DND-41 (cell line): ENCODE data around the gene RNU11.
A peak's percentile ranks its signal among the peaks of the same experiment; 100 is the strongest.
"Not testable (repeated sequence)": the region's sequence is repeated elsewhere in the genome, so short reads cannot be mapped to it uniquely, and the experiment has no call there.

ENCODE experiments used
- ATAC-seq: fragments of 200-7000 bp; cut with Tn5 transposase; 3 replicates; pipeline ENCODE4 v1.9.1; 2021; ENCODE audit warnings: low read depth; ENCODE audit not compliant: insufficient read depth
- DNase-seq: peaks from one replicate; pipeline ENCODE4 v3.0.0-alpha.2; 2020
- H2AFZ ChIP-seq: 2 replicates; pipeline ENCODE4 v1.6.0; 2012; ENCODE audit warnings: low read depth, low read length
- H3K27ac ChIP-seq: 2 replicates; pipeline ENCODE4 v1.5.1; 2012; ENCODE audit warnings: low read length, inconsistent platforms
- H3K27me3 ChIP-seq: fragments of 200-600 bp; sonication (generic); 2 replicates; pipeline ENCODE4 v1.6.0; 2012; ENCODE audit warnings: low read length, mild to moderate bottlenecking, inconsistent platforms; ENCODE audit not compliant: insufficient read depth, poor library complexity
- H3K36me3 ChIP-seq: 2 replicates; pipeline ENCODE4 v1.5.1; 2012; ENCODE audit warnings: low read length, inconsistent platforms; ENCODE audit not compliant: insufficient read depth
- H3K4me1 ChIP-seq: 2 replicates; pipeline ENCODE4 v1.5.1; 2012; ENCODE audit warnings: mild to moderate bottlenecking, low read length; ENCODE audit not compliant: insufficient read depth
- H3K4me2 ChIP-seq: 2 replicates; pipeline ENCODE4 v1.6.0; 2012; ENCODE audit warnings: mild to moderate bottlenecking, moderate library complexity, low read length, inconsistent platforms; ENCODE audit not compliant: insufficient read depth
- H3K4me3 ChIP-seq, 2 experiments: fragments of 200-600 bp in 1 of 2; shearing (Covaris generic) in 1 of 2; 2 replicates each; pipeline ENCODE4 v1.5.1; 2012 to 2016; ENCODE audit warnings: inconsistent platforms in 2 of 2, low read length in 2 of 2, mild to moderate bottlenecking in 2 of 2, low read depth in 1 of 2, moderate library complexity in 1 of 2
- H3K79me2 ChIP-seq: 2 replicates; pipeline ENCODE4 v1.6.0; 2012; ENCODE audit warnings: low read length, inconsistent platforms; ENCODE audit not compliant: insufficient read depth
- H3K9ac ChIP-seq: 2 replicates; pipeline ENCODE4 v1.6.0; 2012; ENCODE audit warnings: low read depth, mild to moderate bottlenecking, inconsistent platforms, low read length, moderate library complexity
- H3K9me3 ChIP-seq: 2 replicates; pipeline ENCODE4 v1.5.1; 2012; ENCODE audit warnings: low read length, moderate library complexity, mild to moderate bottlenecking, inconsistent platforms; ENCODE audit not compliant: insufficient read depth, severe bottlenecking
- H4K20me1 ChIP-seq: 2 replicates; pipeline ENCODE4 v1.6.0; 2012; ENCODE audit warnings: low read length; ENCODE audit not compliant: insufficient read depth
- EZH2 ChIP-seq: IDR thresholded peaks from 3 replicates; pipeline ENCODE4 v1.6.1; 2012; ENCODE audit warnings: borderline replicate concordance, low read depth, mild to moderate bottlenecking, moderate library complexity, low read length, inconsistent platforms; ENCODE audit not compliant: severe bottlenecking
- TF ChIP-seq, protein P1 (sequence below): IDR thresholded peaks from 2 replicates; pipeline ENCODE4 v1.5.1; 2012; ENCODE audit warnings: borderline replicate concordance, low read length, moderate library complexity, mild to moderate bottlenecking; ENCODE audit not compliant: poor library complexity, severe bottlenecking; ENCODE audit errors: extremely low read depth

Gene RNU11

DNA sequence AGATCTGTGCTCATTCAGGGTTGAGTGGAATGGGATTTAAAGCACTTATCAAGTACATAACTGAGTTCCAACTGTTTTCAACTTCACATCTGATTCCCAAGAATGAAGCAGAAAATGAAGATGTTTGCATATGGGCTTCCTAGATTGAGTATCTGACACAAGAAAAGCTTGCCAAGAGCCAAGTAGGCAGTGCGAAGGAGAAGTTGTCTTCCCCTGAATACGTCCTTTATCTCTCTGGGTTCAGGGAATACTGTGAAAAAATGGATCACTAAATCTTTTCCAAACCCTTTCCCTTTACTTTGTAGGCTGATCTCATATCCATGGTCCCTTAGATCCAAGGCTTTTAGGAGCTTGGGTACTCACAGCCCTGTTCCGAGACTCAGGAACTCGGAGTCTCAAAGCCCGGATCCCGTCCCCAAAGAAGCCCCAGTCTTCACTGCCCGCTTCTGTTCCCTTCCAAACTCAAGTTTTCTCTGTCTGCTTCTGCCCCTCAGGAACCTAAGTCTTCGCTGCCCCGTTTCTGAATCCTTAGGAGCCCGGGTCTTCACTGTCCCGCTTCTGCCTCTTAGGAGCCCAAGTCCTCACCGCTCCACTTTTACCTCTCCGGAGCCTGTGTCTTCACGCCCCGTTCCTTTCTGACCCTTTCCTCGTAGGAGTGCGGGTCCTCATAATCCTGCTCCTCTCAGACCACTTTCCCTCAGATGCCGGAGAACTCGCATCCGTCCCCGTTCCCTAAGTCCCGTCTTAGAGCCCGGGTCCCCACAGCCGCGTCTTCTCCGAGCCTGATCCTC, 6.1 kb upstream of the RNU11 start:
- ATAC-seq (peak; percentile 49), DNase-seq (no peak)
- H3K27me3 ChIP-seq: no peaks in the 10 kb centered on the region
- peak overlapping the region; percentile 74 for H3K9ac ChIP-seq
- H3K4me2 ChIP-seq: peak overlapping the region; percentile 71
- H3K4me3 ChIP-seq: peak overlapping the region; percentile 65 to 81; a peak in 3 of 4 replicates
- H3K9me3 ChIP-seq: no peaks in the 10 kb centered on the region
- peak overlapping the region; percentile 85 for H3K27ac ChIP-seq
- peak overlapping the region; percentile 93 for H2AFZ ChIP-seq
- H3K79me2 ChIP-seq: peaks cover 50% of the 10 kb centered on the region
- TF ChIP-seq EZH2: no peak
- TF ChIP-seq, protein P1, sequence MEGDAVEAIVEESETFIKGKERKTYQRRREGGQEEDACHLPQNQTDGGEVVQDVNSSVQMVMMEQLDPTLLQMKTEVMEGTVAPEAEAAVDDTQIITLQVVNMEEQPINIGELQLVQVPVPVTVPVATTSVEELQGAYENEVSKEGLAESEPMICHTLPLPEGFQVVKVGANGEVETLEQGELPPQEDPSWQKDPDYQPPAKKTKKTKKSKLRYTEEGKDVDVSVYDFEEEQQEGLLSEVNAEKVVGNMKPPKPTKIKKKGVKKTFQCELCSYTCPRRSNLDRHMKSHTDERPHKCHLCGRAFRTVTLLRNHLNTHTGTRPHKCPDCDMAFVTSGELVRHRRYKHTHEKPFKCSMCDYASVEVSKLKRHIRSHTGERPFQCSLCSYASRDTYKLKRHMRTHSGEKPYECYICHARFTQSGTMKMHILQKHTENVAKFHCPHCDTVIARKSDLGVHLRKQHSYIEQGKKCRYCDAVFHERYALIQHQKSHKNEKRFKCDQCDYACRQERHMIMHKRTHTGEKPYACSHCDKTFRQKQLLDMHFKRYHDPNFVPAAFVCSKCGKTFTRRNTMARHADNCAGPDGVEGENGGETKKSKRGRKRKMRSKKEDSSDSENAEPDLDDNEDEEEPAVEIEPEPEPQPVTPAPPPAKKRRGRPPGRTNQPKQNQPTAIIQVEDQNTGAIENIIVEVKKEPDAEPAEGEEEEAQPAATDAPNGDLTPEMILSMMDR: no peak
- no peaks in the 10 kb centered on the region for H3K36me3 ChIP-seq
- no peaks in the 10 kb centered on the region for H4K20me1 ChIP-seq
- H3K4me1 ChIP-seq: peaks cover 31% of the 10 kb centered on the region

DNA sequence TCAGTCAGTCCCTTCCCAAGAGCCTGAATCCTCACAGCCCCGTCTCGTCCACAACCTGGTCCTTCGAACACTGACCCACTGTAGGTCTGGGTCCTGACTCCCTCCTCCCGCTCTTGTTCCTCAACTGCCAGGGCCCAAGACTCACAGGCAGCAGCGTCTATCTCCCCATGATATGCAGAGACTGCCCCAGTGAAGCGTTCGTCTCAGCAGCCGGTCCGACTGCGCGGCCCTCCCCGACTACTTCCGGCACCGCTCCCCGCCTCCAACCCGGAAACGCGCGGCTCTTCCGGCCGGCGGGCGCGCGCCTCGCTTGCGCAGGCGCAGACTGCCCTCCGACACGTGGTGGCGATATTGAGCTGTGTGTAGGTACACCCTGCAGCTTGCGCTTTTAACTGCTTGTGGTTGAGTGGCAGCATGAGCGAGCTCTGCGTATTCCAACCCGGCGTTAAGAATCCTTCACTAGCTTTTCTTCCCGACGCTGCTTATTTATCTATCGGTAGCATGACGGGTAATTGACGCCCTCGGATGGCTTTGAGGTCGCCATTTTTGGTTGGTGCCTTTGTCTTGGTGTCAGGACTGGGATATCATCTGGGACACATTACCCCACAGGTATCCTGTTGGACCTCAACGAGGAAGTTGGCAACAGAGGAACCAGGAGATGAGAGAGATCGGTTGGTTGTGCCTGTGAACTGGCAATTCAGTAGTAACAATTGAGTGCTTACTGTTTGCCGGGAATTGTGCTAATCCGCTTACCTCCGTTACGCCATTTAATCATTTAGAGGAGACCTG, 5.4 kb upstream of the RNU11 start, which contains the start of gene TAF12:
TAF12 (minus strand) TSS at position 221 of the 789 bp plus-strand sequence. CDS start 20,986 bp downstream, outside the sequence.
- Histone ChIP-seq H3K4me1 (peaks cover 39% of the 10 kb centered on the region), H3K9ac (peak within 1 kb of the TSS; percentile 74), H3K4me3 (peak within 1 kb of the TSS; percentile 65 to 81), H3K36me3 (no peaks in the 10 kb centered on the region), H3K27ac (peak within 1 kb of the TSS; percentile 92), H3K9me3 (no peaks in the 10 kb centered on the region), H3K79me2 (peaks cover 48% of the 10 kb centered on the region), H2AFZ (peak within 1 kb of the TSS; percentile 93), H3K4me2 (peak within 1 kb of the TSS; percentile 71), H3K27me3 (no peaks in the 10 kb centered on the region), H4K20me1 (no peaks in the 10 kb centered on the region)
- peak; percentile 85 for ATAC-seq
- peak; percentile 96 for DNase-seq
- TF ChIP-seq EZH2: no peak
- TF ChIP-seq, protein P1: peak; percentile 63

DNA sequence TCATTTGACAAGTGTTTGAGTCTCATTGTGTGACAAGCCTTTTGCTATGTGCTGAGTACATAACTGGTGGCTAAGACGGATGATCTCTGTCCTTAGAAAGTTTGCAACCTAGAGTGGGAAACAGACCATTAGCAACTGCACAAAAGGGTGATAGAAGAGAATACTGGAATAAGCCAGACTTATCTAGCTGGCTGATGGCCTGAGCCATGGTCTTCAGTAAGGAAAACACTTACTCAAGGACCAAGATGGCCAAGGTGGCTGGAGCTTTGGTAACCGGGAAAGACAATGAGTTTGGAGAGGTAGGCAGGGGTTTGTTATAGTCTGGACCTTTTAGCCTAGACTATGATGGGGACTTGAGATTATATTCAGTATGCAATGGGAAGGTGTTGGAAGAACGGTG, 3.9 kb upstream of the RNU11 start:
- peak overlapping the region; percentile 87 for H2AFZ ChIP-seq
- TF ChIP-seq, protein P1: no peak
- no peak for TF ChIP-seq EZH2
- ATAC-seq (no peak), DNase-seq (no peak)
- H4K20me1 ChIP-seq: no peaks in the 10 kb centered on the region
- H3K9me3 ChIP-seq: no peaks in the 10 kb centered on the region
- H3K4me2 ChIP-seq: peak overlapping the region; percentile 71
- H3K36me3 ChIP-seq: no peaks in the 10 kb centered on the region
- H3K4me1 ChIP-seq: peaks cover 48% of the 10 kb centered on the region
- H3K27ac ChIP-seq: peak overlapping the region; percentile 92
- peak overlapping the region; percentile 74 for H3K9ac ChIP-seq
- peaks cover 45% of the 10 kb centered on the region for H3K79me2 ChIP-seq
- H3K4me3 ChIP-seq: peak overlapping the region in 1 of 2 experiments; percentile 81; a peak in 2 of 4 replicates
- H3K27me3 ChIP-seq: no peaks in the 10 kb centered on the region

DNA sequence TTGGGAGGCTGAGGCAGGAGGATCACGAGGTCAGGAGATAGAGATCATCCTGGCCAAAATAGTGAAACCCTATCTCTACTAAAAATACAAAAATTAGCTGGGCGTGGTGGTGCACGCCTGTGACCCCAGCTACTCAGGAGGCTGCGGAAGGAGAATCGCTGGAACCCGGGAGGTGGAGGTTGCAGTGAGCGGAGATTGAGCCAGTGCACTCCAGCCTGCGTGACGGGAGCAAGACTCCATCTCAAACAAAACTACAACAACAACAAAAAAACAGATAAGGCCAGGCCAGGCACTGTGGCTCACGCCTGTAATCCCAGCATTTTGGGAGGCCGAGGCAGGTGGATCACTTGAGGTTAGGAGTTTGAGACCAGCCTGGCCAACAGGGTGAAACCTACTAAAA, 3.0 kb upstream of the RNU11 start:
- not testable (repeated sequence) for DNase-seq, H3K4me2 ChIP-seq, H2AFZ ChIP-seq, H3K36me3 ChIP-seq, H3K27ac ChIP-seq, H3K9me3 ChIP-seq, H3K27me3 ChIP-seq, ATAC-seq, H3K9ac ChIP-seq, H4K20me1 ChIP-seq, H3K4me3 ChIP-seq
- Histone ChIP-seq H3K79me2 (peaks cover 36% of the 10 kb centered on the region), H3K4me1 (peaks cover 49% of the 10 kb centered on the region)
